Activated CD4-positive, alpha-beta T cell treated with anti-CD3 and anti-CD28 coated beads, Interleukin-2, amount 50 U/mL, for 48 hours (primary cell): ENCODE measurements around the gene BLOC1S6.
A peak's percentile ranks its signal among the peaks of the same experiment; 100 is the strongest.

Source experiments
- DNase-seq, 2 experiments: peaks; one replicate each; pipeline ENCODE4 v3.0.0-alpha.2; 2020

The BLOC1S6 gene

GRCh38 chr15:45588219-45588875 lies 1.2 kb downstream of the BLOC1S6 start:
- no peak for DNase-seq

- DNase-seq, result no peak
These were observed 2.1 kb downstream of the BLOC1S6 start for GRCh38 chr15:45589256-45589655.

DNA sequence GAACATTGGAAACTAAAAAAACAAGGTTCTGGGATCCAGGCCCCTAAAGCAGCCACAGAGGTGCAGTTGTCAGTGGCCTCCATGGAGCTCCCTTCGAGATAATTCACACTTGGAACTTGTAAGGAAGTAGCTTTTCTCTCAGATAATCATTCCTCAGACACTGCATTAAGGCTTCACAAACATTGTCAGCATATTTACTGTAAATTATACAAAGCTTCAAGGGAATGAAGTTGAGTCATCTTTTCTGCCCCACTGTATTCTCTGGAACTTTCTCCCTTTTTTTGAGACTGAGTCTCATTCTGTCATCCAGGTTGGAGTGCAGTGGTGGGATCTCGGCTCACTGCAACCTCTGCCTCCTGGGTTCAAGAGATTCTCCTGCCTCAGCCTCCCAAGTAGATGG lies 7.1 kb downstream of the BLOC1S6 start:
- no peak for DNase-seq

DNA sequence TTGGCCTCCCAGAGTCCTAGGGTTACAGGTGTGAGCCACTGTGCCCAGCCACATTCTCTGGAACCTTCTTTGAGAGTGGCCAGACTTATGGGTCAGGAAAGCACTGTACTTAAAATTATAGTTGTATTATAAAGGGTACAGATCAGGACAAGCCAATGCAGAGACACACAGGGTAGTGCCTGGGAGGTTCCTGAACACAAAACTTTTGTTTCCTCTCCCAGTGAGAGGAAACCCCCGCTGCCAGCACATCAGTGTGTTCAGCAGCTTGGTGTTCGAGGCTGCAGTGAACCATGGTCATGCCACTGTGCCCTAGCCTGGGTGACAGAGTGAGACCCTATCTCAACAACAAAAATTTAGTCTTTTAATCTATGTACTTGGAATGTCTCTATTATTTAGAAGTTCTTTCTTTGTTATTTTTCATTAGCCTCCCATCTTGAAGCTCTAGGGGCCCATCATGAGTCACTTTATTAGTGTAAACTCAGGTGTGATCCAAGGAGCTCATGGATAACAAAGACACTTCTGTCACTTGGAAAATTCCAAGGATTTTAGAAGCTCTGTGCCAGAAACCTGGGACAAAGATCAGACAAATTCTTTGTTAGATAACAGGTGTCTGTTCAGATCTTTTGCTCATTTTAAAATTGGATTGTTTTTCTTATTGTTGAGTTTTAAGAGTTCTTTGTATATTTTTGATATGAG lies 7.8 kb downstream of the BLOC1S6 start:
- no peak for DNase-seq

DNA sequence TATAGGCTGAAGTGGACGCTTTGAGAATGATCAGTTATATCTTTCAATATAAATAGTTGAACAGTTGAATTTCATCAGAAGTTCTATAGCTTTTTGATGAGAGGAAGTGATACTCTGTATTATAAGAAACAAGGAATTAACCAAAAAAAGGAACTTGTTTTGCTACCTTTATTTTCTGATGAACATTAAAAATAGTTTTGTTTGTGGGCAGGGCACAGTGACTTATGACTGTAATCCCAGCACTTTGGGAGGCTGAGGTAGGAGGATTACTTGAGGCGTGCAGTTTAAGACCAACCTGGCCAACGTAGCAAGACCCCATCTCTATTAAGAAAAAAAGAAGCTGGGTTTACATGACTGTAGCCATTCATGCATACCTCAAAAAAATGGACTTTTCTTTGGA lies 16.7 kb downstream of the BLOC1S6 start:
- DNase-seq, result no peak

DNA sequence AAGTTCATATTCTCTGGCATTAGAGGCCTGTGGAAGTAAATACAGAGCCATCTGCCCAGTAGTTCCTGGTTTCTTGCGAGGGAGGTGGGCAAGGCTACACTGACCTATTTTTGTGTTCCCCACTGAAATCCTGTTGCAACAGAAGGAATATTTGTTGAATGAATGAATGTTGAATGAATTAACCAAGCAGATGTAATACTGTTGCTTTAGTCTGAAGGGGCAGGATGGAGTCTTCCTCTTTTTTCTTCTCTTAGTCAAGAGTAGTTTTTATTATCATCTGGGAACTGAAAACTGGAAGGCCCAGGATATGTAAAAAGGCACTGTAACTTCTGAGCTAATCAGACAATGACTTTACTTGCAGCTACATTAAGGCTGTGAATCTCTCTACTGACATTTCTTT lies 17.1 kb downstream of the BLOC1S6 start:
- DNase-seq, result no peak

- DNase-seq, result no peak
These were observed 19.2 kb downstream of the BLOC1S6 start for GRCh38 chr15:45606413-45606812.

GRCh38 chr15:45606841-45607240 lies 19.7 kb downstream of the BLOC1S6 start:
- DNase-seq, result no peak

DNA sequence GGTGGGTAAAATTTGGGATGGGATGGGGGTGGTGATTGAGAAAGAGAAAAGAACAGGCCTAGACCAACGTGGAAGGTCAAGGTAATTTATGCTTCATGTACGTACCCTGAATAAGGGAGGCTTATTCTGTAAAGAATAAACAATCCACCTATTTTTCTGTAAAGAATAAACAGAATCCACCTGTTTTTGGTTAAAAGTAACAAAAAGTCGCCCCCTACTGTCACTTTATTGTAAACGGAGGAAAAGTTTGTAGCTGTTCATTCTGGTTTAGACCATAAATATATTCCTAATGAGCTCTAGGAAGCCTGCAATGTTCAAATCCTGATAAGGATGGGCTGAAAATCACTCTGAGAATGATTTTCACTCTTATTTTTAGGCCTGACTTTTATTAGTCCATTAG lies 24.1 kb downstream of the BLOC1S6 start:
- no peak for DNase-seq

GRCh38 chr15:45612790-45613415 lies 25.7 kb downstream of the BLOC1S6 start:
- DNase-seq, result no peak

DNA sequence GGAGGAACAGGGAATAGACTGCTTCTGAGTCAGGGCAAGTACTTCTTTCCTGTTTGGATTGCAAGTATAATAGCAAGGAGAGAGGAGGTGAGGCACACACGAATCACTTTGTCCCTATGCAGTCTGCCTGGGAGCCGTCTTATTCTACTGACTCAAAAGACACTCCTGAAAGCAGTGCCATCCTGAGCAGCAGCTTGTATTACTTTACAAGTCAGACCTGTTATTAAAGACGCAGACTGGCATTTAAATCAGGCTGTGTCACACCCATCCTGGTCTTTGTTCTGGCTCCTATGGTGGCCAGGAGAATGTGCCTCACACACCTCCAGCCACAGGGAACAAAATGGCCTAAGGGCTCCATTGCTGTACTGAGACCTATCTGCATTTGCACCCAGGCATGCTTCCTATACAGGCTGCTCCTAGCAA lies 29.7 kb downstream of the BLOC1S6 start:
- DNase-seq, result no peak

DNA sequence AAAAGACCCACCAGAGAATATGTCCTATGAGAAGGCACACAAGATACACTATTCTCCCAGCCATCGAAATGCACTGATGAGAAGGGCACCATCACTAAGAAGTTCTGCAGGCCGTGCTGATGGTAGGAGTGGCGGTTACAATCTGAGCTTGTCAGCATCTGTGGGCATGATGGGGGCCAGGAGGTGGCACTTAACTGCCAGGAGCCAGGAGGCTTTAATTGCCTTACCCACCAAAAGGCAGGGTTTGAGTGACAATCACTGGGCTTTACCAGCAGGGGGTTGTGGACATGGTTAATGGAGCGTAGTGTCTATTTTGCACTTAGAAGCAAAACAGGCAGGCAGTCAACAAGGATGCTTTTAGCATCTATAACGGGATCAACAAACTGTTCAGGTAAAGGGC lies 31.6 kb downstream of the BLOC1S6 start:
- DNase-seq, result peak in 1 of 2 experiments; percentile 17

GRCh38 chr15:45628136-45628535 lies 41.0 kb downstream of the BLOC1S6 start:
- DNase-seq, result no peak

GRCh38 chr15:45630917-45631691 lies 43.9 kb downstream of the BLOC1S6 start:
- no peak for DNase-seq

GRCh38 chr15:45631776-45632175 lies 44.6 kb downstream of the BLOC1S6 start:
- no peak for DNase-seq

DNA sequence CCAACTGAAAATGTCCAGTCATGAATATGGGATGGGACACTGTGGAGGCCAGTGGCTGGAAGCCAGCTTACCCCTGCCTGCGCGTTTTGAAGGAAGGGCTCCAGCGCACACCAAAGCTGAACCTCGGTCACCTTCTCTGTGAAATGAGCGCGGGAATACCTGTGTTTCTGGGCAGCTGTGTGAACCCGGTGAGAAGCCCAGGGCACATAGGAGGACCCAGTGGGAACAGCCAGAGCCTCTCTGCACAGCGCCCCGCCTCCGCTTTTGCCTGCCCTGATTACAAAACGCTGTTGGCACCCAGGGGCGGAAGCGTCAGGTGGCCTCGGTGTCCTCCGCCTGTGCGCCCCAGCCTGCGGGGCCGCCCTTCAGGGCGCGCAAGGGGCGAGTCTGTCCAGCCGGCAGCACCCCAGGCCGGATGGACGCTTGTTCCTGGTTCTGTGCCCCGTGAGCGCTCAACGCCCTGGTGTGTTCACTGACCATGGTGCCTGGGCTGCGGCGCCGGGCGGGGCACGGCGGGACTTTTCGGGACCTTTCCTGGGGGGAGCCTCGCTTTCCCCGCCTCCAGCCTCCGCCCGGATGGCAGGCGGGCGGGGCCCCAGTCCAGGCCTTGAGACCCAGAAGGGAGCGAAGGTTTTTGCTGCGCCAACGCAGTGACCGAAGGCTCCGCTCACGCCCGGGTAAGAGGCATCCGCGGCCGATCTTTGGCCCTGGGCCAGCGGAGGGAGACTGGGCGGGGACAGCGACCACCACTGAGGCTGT lies 47.4 kb downstream of the BLOC1S6 start, which contains the start of gene SQOR:
Gene SQOR, plus strand, starts transcription at position 598 of the 759 bp plus-strand sequence. CDS start 23,895 bp downstream, outside the sequence.
- DNase-seq, result peak; percentile 77 to 83

DNA sequence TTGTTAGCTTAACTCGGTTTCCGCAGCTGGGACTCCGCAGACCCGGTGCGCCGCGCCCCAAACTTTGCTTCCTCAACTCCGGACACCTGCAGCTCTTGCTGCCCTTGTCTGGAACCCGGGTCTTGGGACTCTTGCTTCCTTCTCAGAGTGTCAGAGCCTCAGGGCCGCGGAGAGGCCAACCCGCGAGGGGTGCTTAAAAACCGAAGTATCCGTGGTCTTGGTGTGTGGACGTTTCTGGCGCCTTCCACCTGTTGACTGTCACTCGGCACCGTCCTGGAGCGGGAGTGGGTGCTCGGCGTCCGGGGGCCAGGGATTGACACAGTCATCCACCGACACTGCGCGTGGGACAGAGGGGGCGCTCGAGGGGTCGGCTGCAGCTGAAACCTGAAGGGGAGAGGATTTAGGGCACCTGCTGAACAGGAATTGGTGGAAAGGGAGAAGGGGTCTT lies 48.0 kb downstream of the BLOC1S6 start:
- peak; percentile 73 to 77 for DNase-seq

- DNase-seq, result no peak
These were observed 48.6 kb downstream of the BLOC1S6 start for GRCh38 chr15:45635763-45636292.

- no peak for DNase-seq
These were observed 50.0 kb downstream of the BLOC1S6 start for GRCh38 chr15:45637141-45637540.

DNA sequence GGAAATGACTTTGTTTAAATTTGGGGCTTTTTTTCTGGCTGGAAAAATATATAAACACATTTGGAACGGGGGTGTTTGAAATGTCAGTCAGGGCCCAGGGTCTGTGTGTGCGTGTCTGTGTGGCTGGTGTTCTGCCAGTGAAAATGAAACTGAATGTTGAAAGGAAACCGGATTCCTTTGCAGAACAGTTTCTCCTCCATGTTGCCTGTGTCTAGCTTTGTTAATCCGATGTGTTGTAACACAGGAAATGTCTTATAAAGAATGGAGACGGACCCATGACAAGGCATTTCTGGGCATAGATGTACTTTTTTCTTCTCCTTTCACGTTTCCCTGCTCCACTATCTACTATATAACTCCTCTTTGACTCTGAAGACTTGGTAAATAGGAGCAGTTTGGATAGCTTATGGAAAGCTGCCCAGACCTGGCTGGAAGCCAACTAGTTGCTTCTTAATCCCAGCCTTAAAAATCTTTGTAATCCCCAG lies 50.4 kb downstream of the BLOC1S6 start:
- peak; percentile 52 to 67 for DNase-seq

- no peak for DNase-seq
These were observed 53.4 kb downstream of the BLOC1S6 start for GRCh38 chr15:45640616-45641015.

GRCh38 chr15:45641374-45641781 lies 54.2 kb downstream of the BLOC1S6 start:
- DNase-seq, result no peak
